Measurements from ENCODE around the gene TBC1D12.

Gene TBC1D12

GRCh38 chr10:94407668-94408067, 5.3 kb downstream of the TBC1D12 start:
- DNase-seq (ENCODE audit: low spot score): no peak

GRCh38 chr10:94409021-94409657, 6.8 kb downstream of the TBC1D12 start:
- no peak for DNase-seq (ENCODE audit: low spot score)

- no peak for DNase-seq (ENCODE audit: low spot score)
These were observed 9.0 kb downstream of the TBC1D12 start for GRCh38 chr10:94411304-94411703.

- DNase-seq (ENCODE audit: low spot score): no peak
These were observed 10.1 kb downstream of the TBC1D12 start for GRCh38 chr10:94412449-94412848.

- no peak for DNase-seq (ENCODE audit: low spot score)
These were observed 11.0 kb downstream of the TBC1D12 start for GRCh38 chr10:94413361-94413760.

- DNase-seq (ENCODE audit: low spot score): no peak
These were observed 14.6 kb downstream of the TBC1D12 start for GRCh38 chr10:94416896-94417295.

GRCh38 chr10:94417321-94417720, 15.0 kb downstream of the TBC1D12 start:
- DNase-seq (ENCODE audit: low spot score): no peak

- no peak for DNase-seq (ENCODE audit: low spot score)
These were observed 18.2 kb downstream of the TBC1D12 start for GRCh38 chr10:94420516-94420915.

- no peak for DNase-seq (ENCODE audit: low spot score)
These were observed 18.7 kb downstream of the TBC1D12 start for GRCh38 chr10:94420998-94421528.

- DNase-seq (ENCODE audit: low spot score): no peak
These were observed 21.3 kb downstream of the TBC1D12 start for GRCh38 chr10:94423627-94424026.

GRCh38 chr10:94424714-94425337, 22.5 kb downstream of the TBC1D12 start:
- DNase-seq (ENCODE audit: low spot score): no peak

- no peak for DNase-seq (ENCODE audit: low spot score)
These were observed 23.6 kb downstream of the TBC1D12 start for GRCh38 chr10:94425942-94426341.

- DNase-seq (ENCODE audit: low spot score): no peak
These were observed 24.8 kb downstream of the TBC1D12 start for GRCh38 chr10:94427166-94427565.

- no peak for DNase-seq (ENCODE audit: low spot score)
These were observed 26.7 kb downstream of the TBC1D12 start for GRCh38 chr10:94428766-94429707.

- DNase-seq (ENCODE audit: low spot score): no peak
These were observed 28.4 kb downstream of the TBC1D12 start for GRCh38 chr10:94430701-94431100.

GRCh38 chr10:94432443-94432842, 30.1 kb downstream of the TBC1D12 start:
- no peak for DNase-seq (ENCODE audit: low spot score)

- no peak for DNase-seq (ENCODE audit: low spot score)
These were observed 37.0 kb downstream of the TBC1D12 start for GRCh38 chr10:94439275-94439861.

- no peak for DNase-seq (ENCODE audit: low spot score)
These were observed 37.8 kb downstream of the TBC1D12 start for GRCh38 chr10:94440096-94440495.

- DNase-seq (ENCODE audit: low spot score): no peak
These were observed 40.7 kb downstream of the TBC1D12 start for GRCh38 chr10:94443047-94443446.

- no peak for DNase-seq (ENCODE audit: low spot score)
These were observed 41.2 kb downstream of the TBC1D12 start for GRCh38 chr10:94443549-94443948.

GRCh38 chr10:94450782-94451181, 48.4 kb downstream of the TBC1D12 start:
- DNase-seq (ENCODE audit: low spot score): no peak

- DNase-seq (ENCODE audit: low spot score): no peak
These were observed 49.7 kb downstream of the TBC1D12 start for GRCh38 chr10:94451883-94452519.
